Placental pericyte (primary cell): ENCODE measurements around the gene MMP10. TPM values are rescaled to one million over a fixed set of nuclear protein-coding genes. Genes with fewer than 3 reads are reported as not detected.

ENCODE experiments used
- total RNA-seq: library from RNA; depleted of rRNA; stranded (reverse); fragments of >200 nt; gene quantifications from 2 replicates; pipeline ENCODE4 v1.2.3, GENCODE V29; 2012

Gene MMP10
- total RNA-seq = 0.22 and 22.3 TPM in 2 replicates

DNA sequence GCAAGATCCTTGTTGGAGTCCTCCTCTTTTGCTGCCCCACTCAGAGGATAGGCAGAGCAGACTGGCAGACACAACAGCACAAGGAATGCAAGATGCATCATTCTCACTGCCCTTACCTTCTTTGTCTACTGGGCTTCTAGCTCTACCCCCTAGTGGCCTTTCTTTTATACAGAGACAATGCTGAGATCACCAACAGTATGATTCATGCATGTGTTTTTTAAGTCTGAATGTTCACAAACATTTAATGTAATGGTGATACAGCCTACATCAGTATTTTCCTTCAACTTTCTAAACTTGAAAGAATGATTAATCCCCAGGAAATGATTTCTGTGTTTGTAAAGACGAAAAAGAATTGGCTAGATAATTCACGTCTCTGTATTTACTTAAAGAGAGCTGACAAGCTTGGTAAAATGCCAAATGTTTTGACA, at the start of gene MMP10:
MMP10 (minus strand) TSS at position 138 of the 428 bp plus-strand sequence; CDS start at position 101, 37 bp downstream.

DNA sequence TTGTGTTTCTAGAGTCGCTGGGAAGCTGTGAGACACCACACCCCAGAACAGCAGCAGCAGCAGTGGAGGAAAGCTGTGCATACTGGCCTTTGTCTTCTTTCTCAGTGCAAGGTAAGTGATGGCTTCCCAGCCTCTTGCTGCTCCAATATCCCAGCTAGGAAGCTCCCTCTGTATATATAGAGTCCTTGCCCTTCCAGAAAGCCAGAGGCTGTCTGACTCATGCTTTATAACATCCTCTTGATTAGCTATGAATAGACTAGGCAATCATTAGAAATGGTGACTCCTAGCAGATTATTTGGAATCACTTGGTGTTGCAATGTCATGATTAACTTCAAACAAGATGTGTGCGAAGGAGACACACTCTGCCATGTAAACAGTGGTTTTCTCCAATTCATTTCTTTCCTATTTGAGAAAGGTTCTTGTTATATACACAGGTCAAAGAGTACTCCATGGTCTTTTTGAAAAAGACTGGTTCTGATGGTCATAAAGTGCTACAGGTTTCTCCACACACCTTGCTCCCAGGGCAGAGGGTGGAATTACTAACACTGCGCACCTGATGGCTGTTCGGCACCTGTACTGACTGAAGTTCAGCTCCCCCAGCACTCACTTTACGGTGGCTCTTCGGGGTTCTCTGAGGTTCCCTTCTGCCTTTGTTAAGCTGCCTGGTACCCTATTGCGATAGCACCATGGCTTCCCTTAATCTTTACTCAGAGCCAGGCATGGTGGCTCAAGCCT, 17.8 kb upstream of the MMP10 start, which contains the start of gene MMP1:
MMP1 (minus strand) TSS at position 149 of the 735 bp plus-strand sequence; CDS start at position 81, 68 bp downstream.

DNA sequence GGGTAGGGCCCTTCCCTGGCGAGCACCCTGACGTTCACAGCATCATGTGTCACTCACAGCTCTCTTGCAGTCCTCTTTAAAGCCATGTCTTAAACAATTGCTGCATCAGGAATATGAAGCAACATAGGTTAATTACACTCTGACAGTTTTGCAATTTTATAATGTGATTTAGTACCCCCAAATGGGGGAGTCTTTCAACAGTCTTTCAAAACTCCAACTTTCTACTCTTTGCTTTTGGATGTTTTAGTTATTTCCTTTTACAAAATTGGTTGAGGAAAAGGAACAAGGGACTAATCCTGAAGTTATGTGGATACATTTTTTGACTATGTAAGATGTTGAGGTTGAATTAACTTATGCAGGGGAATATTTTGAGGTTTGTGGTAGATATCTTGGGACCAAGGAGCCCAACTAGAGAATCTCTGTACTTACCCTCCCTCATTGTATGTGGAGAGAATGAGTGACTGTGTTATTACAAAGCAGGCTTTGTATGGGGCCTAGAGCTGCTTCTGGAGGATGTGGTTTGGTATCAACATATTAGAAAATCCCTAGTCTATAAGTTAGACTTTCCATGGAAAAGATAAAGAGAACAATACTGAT, 55.4 kb downstream of the MMP10 start, which contains the start of gene MMP8:
MMP8 (minus strand) TSS at position 51 of the 597 bp plus-strand sequence. CDS start 99 bp downstream, outside the sequence.

Other genes with a start within 250 kb of the MMP10 start
- 1.1 TPM in 1 of 2 replicates, not detected in the other for gene MMP7, start 249.9 kb downstream of the MMP10 start, total RNA-seq
- gene MMP20, start 155.3 kb downstream of the MMP10 start, total RNA-seq = not detected in 2 replicates
- not detected in 2 replicates for gene MMP27, start 74.9 kb downstream of the MMP10 start, total RNA-seq
- 0.14 TPM in 1 of 2 replicates, not detected in the other for gene MMP8, start 55.7 kb downstream of the MMP10 start, total RNA-seq
- gene MMP1, start 17.5 kb upstream of the MMP10 start, total RNA-seq = 19.7 and 1,229 TPM in 2 replicates
- gene MMP3, start 63.0 kb upstream of the MMP10 start, total RNA-seq = 56.5 and 1,280 TPM in 2 replicates
- 0.22 and 5.6 TPM in 2 replicates for gene MMP12, start 94.4 kb upstream of the MMP10 start, total RNA-seq
- 0.14 TPM in 1 of 2 replicates, not detected in the other for gene MMP13, start 175.1 kb upstream of the MMP10 start, total RNA-seq